ENCODE results near the gene PARD3. TPM values are rescaled to one million over a fixed set of nuclear protein-coding genes. Genes with fewer than 3 reads are reported as not detected.

Gene PARD3
- total RNA-seq, 3 donors from 2014 or later: 48.2 to 93.7 (median 60.6) TPM

DNA sequence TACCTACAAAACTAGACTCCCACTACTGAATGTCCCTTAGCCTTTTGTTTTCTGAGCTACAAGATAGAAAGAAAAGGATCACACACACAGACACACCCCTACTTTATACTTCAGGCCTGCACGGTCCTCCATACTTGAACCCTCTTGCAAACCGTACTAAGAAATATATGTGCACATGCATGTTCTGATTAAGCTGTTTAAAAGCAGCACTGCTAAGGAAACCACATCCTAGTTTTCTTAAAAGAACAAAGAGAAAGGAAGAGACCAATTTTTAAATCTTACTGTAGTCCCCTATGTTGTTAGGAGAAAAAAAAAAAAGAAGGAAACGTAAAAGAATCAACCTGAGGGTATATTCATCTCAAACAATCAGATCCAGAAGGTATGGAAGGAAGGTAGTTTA is 501.2 kb downstream of the PARD3 start:
- no peaks in the 10 kb centered on the region for H3K36me3 ChIP-seq
- TF ChIP-seq POLR2A (IDR thresholded peaks at IDR 0.05) (no peak), POLR2AphosphoS5 (IDR thresholded peaks at IDR 0.05) (no peak)
- TF ChIP-seq, protein P1, sequence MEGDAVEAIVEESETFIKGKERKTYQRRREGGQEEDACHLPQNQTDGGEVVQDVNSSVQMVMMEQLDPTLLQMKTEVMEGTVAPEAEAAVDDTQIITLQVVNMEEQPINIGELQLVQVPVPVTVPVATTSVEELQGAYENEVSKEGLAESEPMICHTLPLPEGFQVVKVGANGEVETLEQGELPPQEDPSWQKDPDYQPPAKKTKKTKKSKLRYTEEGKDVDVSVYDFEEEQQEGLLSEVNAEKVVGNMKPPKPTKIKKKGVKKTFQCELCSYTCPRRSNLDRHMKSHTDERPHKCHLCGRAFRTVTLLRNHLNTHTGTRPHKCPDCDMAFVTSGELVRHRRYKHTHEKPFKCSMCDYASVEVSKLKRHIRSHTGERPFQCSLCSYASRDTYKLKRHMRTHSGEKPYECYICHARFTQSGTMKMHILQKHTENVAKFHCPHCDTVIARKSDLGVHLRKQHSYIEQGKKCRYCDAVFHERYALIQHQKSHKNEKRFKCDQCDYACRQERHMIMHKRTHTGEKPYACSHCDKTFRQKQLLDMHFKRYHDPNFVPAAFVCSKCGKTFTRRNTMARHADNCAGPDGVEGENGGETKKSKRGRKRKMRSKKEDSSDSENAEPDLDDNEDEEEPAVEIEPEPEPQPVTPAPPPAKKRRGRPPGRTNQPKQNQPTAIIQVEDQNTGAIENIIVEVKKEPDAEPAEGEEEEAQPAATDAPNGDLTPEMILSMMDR (IDR thresholded peaks at IDR 0.05): no peak
- no peaks in the 10 kb centered on the region for H3K27me3 ChIP-seq
- no peaks in the 10 kb centered on the region for H3K9me3 ChIP-seq
- intact Hi-C loops (cut with DNase I; ENCODE audit: low total_unique reads): no loop called here
- H3K27ac ChIP-seq: no peak overlapping the region
- no peak overlapping the region for H3K4me3 ChIP-seq
- no peaks in the 10 kb centered on the region for H3K4me1 ChIP-seq
- DNase-seq (ENCODE audit: low spot score in 2 of 2): no peak

DNA sequence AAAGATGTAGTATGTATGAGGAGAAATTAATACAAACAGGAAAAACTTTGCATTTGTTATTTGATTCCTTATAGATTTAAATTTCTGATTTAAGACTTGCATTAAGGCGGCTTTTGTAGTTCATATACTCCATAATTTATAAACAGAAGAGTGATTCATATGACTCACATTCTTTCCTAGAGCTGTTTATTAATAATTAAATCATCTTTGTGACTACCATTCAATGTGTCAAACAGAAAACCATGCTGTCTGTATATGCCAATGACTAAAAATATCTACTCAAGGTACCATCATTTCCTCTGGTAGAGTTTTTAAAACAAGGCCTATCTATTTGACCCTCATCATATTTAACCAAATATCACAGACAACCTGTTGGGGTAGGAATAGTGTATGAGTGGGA is 501.7 kb downstream of the PARD3 start:
- H3K4me3 ChIP-seq: no peak overlapping the region
- no peaks in the 10 kb centered on the region for H3K4me1 ChIP-seq
- no peaks in the 10 kb centered on the region for H3K9me3 ChIP-seq
- DNase-seq (ENCODE audit: low spot score in 2 of 2): no peak
- H3K27ac ChIP-seq: no peak overlapping the region
- H3K36me3 ChIP-seq: no peaks in the 10 kb centered on the region
- intact Hi-C loops (cut with DNase I; ENCODE audit: low total_unique reads): no loop called here
- TF ChIP-seq POLR2AphosphoS5 (IDR thresholded peaks at IDR 0.05) (no peak), POLR2A (IDR thresholded peaks at IDR 0.05) (no peak)
- TF ChIP-seq, protein P1 (IDR thresholded peaks at IDR 0.05): no peak
- H3K27me3 ChIP-seq: no peaks in the 10 kb centered on the region

- intact Hi-C loops (cut with DNase I; ENCODE audit: low total_unique reads): no loop called here
- no peaks in the 10 kb centered on the region for H3K27me3 ChIP-seq
- no peak for DNase-seq (ENCODE audit: low spot score in 2 of 2)
- H3K9me3 ChIP-seq: no peaks in the 10 kb centered on the region
- H3K4me3 ChIP-seq: no peak overlapping the region
- H3K4me1 ChIP-seq: no peaks in the 10 kb centered on the region
- no peaks in the 10 kb centered on the region for H3K36me3 ChIP-seq
- TF ChIP-seq POLR2AphosphoS5 (IDR thresholded peaks at IDR 0.05) (no peak), POLR2A (IDR thresholded peaks at IDR 0.05) (no peak)
- TF ChIP-seq, protein P1 (IDR thresholded peaks at IDR 0.05): no peak
- no peak overlapping the region for H3K27ac ChIP-seq
Measured at GRCh38 chr10:34311679-34312078, 503.4 kb downstream of the PARD3 start.

GRCh38 chr10:34310234-34310633 is 504.9 kb downstream of the PARD3 start:
- Histone ChIP-seq H3K9me3 (no peaks in the 10 kb centered on the region), H3K36me3 (no peaks in the 10 kb centered on the region), H3K27ac (no peak overlapping the region), H3K27me3 (no peaks in the 10 kb centered on the region), H3K4me3 (no peak overlapping the region), H3K4me1 (no peaks in the 10 kb centered on the region)
- intact Hi-C loops (cut with DNase I; ENCODE audit: low total_unique reads): no loop called here
- DNase-seq (ENCODE audit: low spot score in 2 of 2): no peak
- TF ChIP-seq POLR2A (IDR thresholded peaks at IDR 0.05): no peak

DNA sequence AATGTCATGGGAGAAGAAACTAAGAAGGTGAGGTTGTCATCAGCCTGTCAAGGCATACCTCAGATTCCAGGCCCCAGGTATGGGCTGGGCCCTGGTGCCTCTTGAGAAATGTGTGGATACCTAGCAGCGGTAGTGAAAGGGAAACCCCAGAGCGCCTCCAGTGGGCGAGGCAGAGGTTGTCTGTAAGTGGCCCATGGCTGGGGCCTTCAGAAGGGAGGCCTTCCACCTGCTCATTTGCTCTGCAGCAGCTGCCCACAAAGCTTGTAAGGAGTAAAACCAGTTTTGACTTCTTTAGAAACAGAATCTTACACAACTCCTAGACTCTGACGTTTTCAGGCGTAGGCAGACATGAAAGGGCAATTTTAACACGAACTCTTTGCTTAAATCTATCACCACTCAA is 509.9 kb downstream of the PARD3 start:
- H3K27me3 ChIP-seq: no peaks in the 10 kb centered on the region
- peak in 1 of 2 donors; percentile 24 for DNase-seq (ENCODE audit: low spot score in 2 of 2)
- intact Hi-C loops (cut with DNase I; ENCODE audit: low total_unique reads): no loop called here
- H3K9me3 ChIP-seq: no peaks in the 10 kb centered on the region
- no peaks in the 10 kb centered on the region for H3K4me1 ChIP-seq
- TF ChIP-seq, protein P1 (IDR thresholded peaks at IDR 0.05): peak in 1 of 3 donors; percentile 23
- no peak for TF ChIP-seq POLR2AphosphoS5 (IDR thresholded peaks at IDR 0.05)
- no peaks in the 10 kb centered on the region for H3K36me3 ChIP-seq
- no peak overlapping the region for H3K27ac ChIP-seq
- H3K4me3 ChIP-seq: no peak overlapping the region

GRCh38 chr10:34303022-34303421 is 512.1 kb downstream of the PARD3 start:
- no peaks in the 10 kb centered on the region for H3K9me3 ChIP-seq
- no peak overlapping the region for H3K4me3 ChIP-seq
- DNase-seq (ENCODE audit: low spot score in 2 of 2): no peak
- no peaks in the 10 kb centered on the region for H3K36me3 ChIP-seq
- intact Hi-C loops (cut with DNase I; ENCODE audit: low total_unique reads): no loop called here
- H3K27me3 ChIP-seq: no peaks in the 10 kb centered on the region
- H3K4me1 ChIP-seq: no peaks in the 10 kb centered on the region
- TF ChIP-seq POLR2A (IDR thresholded peaks at IDR 0.05): no peak
- TF ChIP-seq POLR2AphosphoS5 (IDR thresholded peaks at IDR 0.05): no peak
- TF ChIP-seq, protein P1 (IDR thresholded peaks at IDR 0.05): no peak
- no peak overlapping the region for H3K27ac ChIP-seq
